ENCODE measurements around the gene MAP3K20. TPM values are rescaled to one million over a fixed set of nuclear protein-coding genes. Genes with fewer than 3 reads are reported as not detected.
"Not testable (repeated sequence)": the region's sequence is repeated elsewhere in the genome, so short reads cannot be mapped to it uniquely, and the experiment has no call there.

MAP3K20 gene
- total and polyA plus RNA-seq, 10 of the 15 experiments (the other 5 are each of a cell fraction or from before 2014, with no cell fraction given): 0.04 to 5.6 (median 2.3) TPM

GRCh38 chr2:173091910-173092309 is 16.3 kb downstream of the MAP3K20 start:
- no peaks in the 10 kb centered on the region for H4K20me1 ChIP-seq (ENCODE audit: control insufficient read depth, insufficient read depth)
- no TSS peak for BruUV-seq (replicated peaks)
- 94% methylated on average over 4 of the region's 4 CpGs for WGBS (ENCODE audit: insufficient coverage, insufficient replicate concordance, low lambda C conversion rate, missing lambda C conversion rate)
- H3K27ac ChIP-seq (ENCODE audit: control insufficient read depth, insufficient read depth): no peak overlapping the region
- no peak overlapping the region for H3K9ac ChIP-seq (ENCODE audit: control insufficient read depth, insufficient read depth, low read length)
- H3K4me1 ChIP-seq (ENCODE audit: control insufficient read depth, insufficient read depth, low read length): no peaks in the 10 kb centered on the region
- ChIA-PET RAD21 (ENCODE audit: unreplicated experiment) (no interaction called here), POLR2A (no interaction called here), SMC1A (ENCODE audit: uncharacterized antibody, unreplicated experiment) (no interaction called here), CTCF (interaction anchor here (0.9 to 2.6 kb wide), 4 partner anchors 11 to 118 kb away, joined by 3 to 9 read pairs (median 4); no protein-coding TSS in a partner anchor)
- in situ Hi-C loops (cut with MboI) (no loop called here), intact Hi-C loops (cut with micrococcal nuclease; ENCODE audit: unreplicated experiment) (no loop called here)
- H3K27me3 ChIP-seq (replicated peaks in 1 of 2; ENCODE audit: control insufficient read depth in 2 of 2, insufficient read depth in 2 of 2, low read length in 1 of 2): no peaks in the 10 kb centered on the region
- FAIRE-seq (no peak), ATAC-seq (no peak), DNase-seq (ENCODE audit: low read depth, low spot score) (no peak)
- H2AFZ ChIP-seq (ENCODE audit: control insufficient read depth, low read depth, low read length): no peak overlapping the region
- H3K36me3 ChIP-seq (ENCODE audit: control insufficient read depth in 2 of 2, insufficient read depth in 2 of 2, low read length in 1 of 2): peaks cover 0 to 4% of the 10 kb centered on the region in 2 experiments; a peak in 1 of 4 replicates
- TF ChIP-seq RUNX3 (IDR thresholded peaks at IDR 0.05; ENCODE audit: low read length): no peak
- TF ChIP-seq RB1 (IDR thresholded peaks at IDR 0.05; ENCODE audit: borderline replicate concordance): no peak
- no peak for TF ChIP-seq EGR1 (IDR thresholded peaks at IDR 0.05; ENCODE audit: borderline replicate concordance in 1 of 2, low read depth in 2 of 2, low read length in 2 of 2)
- no peak for TF ChIP-seq STAT1 (conservative IDR thresholded peaks at IDR 0.05)
- no peaks in the 10 kb centered on the region for H3K79me2 ChIP-seq (ENCODE audit: control insufficient read depth, insufficient read depth, low read length)
- no peaks in the 10 kb centered on the region for H3K9me3 ChIP-seq (replicated peaks; ENCODE audit: control insufficient read depth, insufficient read depth, low read length)
- no peak overlapping the region for H3K4me2 ChIP-seq (ENCODE audit: control insufficient read depth, insufficient read depth)
- no peak overlapping the region for H3K4me3 ChIP-seq

- CTCF ChIA-PET: no interaction called here
- RAD21 ChIA-PET (ENCODE audit: unreplicated experiment): no interaction called here
- intact Hi-C loops (cut with micrococcal nuclease; ENCODE audit: unreplicated experiment): no loop called here
These were observed 17.3 kb downstream of the MAP3K20 start for GRCh38 chr2:173092844-173093402.

GRCh38 chr2:173093617-173094016 is 18.0 kb downstream of the MAP3K20 start:
- H3K4me2 ChIP-seq (ENCODE audit: control insufficient read depth, insufficient read depth); intact Hi-C loops (cut with micrococcal nuclease; ENCODE audit: unreplicated experiment); BruUV-seq (replicated peaks); in situ Hi-C loops (cut with MboI); POLR2A ChIA-PET; H3K4me3 ChIP-seq; FAIRE-seq; H3K27me3 ChIP-seq (replicated peaks in 1 of 2; ENCODE audit: control insufficient read depth in 2 of 2, insufficient read depth in 2 of 2, low read length in 1 of 2); DNase-seq (ENCODE audit: low read depth, low spot score); H3K27ac ChIP-seq (ENCODE audit: control insufficient read depth, insufficient read depth); H2AFZ ChIP-seq (ENCODE audit: control insufficient read depth, low read depth, low read length); SMC1A ChIA-PET (ENCODE audit: uncharacterized antibody, unreplicated experiment); H3K79me2 ChIP-seq (ENCODE audit: control insufficient read depth, insufficient read depth, low read length); H3K36me3 ChIP-seq (ENCODE audit: control insufficient read depth in 2 of 2, insufficient read depth in 2 of 2, low read length in 1 of 2); CTCF ChIA-PET; H3K9me3 ChIP-seq (replicated peaks; ENCODE audit: control insufficient read depth, insufficient read depth, low read length); RAD21 ChIA-PET (ENCODE audit: unreplicated experiment); H3K4me1 ChIP-seq (ENCODE audit: control insufficient read depth, insufficient read depth, low read length); H3K9ac ChIP-seq (ENCODE audit: control insufficient read depth, insufficient read depth, low read length); ATAC-seq; H4K20me1 ChIP-seq (ENCODE audit: control insufficient read depth, insufficient read depth): not testable (repeated sequence)
- WGBS (ENCODE audit: insufficient coverage, insufficient replicate concordance, low lambda C conversion rate, missing lambda C conversion rate): 100% methylated on average over 2 of the region's 2 CpGs

More at GRCh38 chr2:173092844-173093402, 17.3 kb downstream of the MAP3K20 start:
- FAIRE-seq: no peak
- no peak overlapping the region for H3K27ac ChIP-seq (ENCODE audit: control insufficient read depth, insufficient read depth)
- H3K4me1 ChIP-seq (ENCODE audit: control insufficient read depth, insufficient read depth, low read length): no peaks in the 10 kb centered on the region
- H3K36me3 ChIP-seq (ENCODE audit: control insufficient read depth in 2 of 2, insufficient read depth in 2 of 2, low read length in 1 of 2): peaks cover 0 to 4% of the 10 kb centered on the region in 2 experiments; a peak in 1 of 4 replicates
- H2AFZ ChIP-seq (ENCODE audit: control insufficient read depth, low read depth, low read length): no peak overlapping the region
- TF ChIP-seq MXI1 (IDR thresholded peaks at IDR 0.05; ENCODE audit: low read depth, low read length): no peak
- no peak for TF ChIP-seq POU2F2 (IDR thresholded peaks at IDR 0.05; ENCODE audit: borderline replicate concordance, low read depth, low read length)
- TF ChIP-seq RELA (IDR thresholded peaks at IDR 0.05; ENCODE audit: borderline replicate concordance, partially characterized antibody): no peak
- TF ChIP-seq RCOR1 (conservative IDR thresholded peaks at IDR 0.05; ENCODE audit: low read depth, low read length): no peak
- no peak for TF ChIP-seq PAX5 (IDR thresholded peaks at IDR 0.05; ENCODE audit: borderline replicate concordance, low read depth, low read length)
- TF ChIP-seq TCF3 (IDR thresholded peaks at IDR 0.05; ENCODE audit: borderline replicate concordance, insufficient read depth, low read depth, low read length): no peak
- no peak for TF ChIP-seq HDGF (IDR thresholded peaks at IDR 0.05)
- TF ChIP-seq MEF2B (IDR thresholded peaks at IDR 0.05; ENCODE audit: partially characterized antibody, poor library complexity, severe bottlenecking): no peak
- no peaks in the 10 kb centered on the region for H3K79me2 ChIP-seq (ENCODE audit: control insufficient read depth, insufficient read depth, low read length)
- DNase-seq (ENCODE audit: low read depth, low spot score): no peak
- no peaks in the 10 kb centered on the region for H3K27me3 ChIP-seq (replicated peaks in 1 of 2; ENCODE audit: control insufficient read depth in 2 of 2, insufficient read depth in 2 of 2, low read length in 1 of 2)
- H3K4me3 ChIP-seq: no peak overlapping the region
- no TSS peak for BruUV-seq (replicated peaks)
- no peak overlapping the region for H3K9ac ChIP-seq (ENCODE audit: control insufficient read depth, insufficient read depth, low read length)
- ChIA-PET POLR2A (no interaction called here), SMC1A (ENCODE audit: uncharacterized antibody, unreplicated experiment) (no interaction called here)
- no peaks in the 10 kb centered on the region for H3K9me3 ChIP-seq (replicated peaks; ENCODE audit: control insufficient read depth, insufficient read depth, low read length)
- no peak overlapping the region for H3K4me2 ChIP-seq (ENCODE audit: control insufficient read depth, insufficient read depth)
- no peaks in the 10 kb centered on the region for H4K20me1 ChIP-seq (ENCODE audit: control insufficient read depth, insufficient read depth)
- in situ Hi-C loops (cut with MboI): no loop called here
- ATAC-seq: no peak
- 96% methylated on average over 3 of the region's 3 CpGs for WGBS (ENCODE audit: insufficient coverage, insufficient replicate concordance, low lambda C conversion rate, missing lambda C conversion rate)
